Middle frontal gyrus (tissue), 1 donor: ENCODE measurements around the gene PPP2R5A.
"Not testable (repeated sequence)": the region's sequence is repeated elsewhere in the genome, so short reads cannot be mapped to it uniquely, and the experiment has no call there.

Source experiments
- DNase-seq: peaks from one replicate; pipeline ENCODE4 v3.0.0-alpha.2; 2015; ENCODE audit warnings: low spot score; ENCODE audit errors: extremely low spot score

The PPP2R5A gene

GRCh38 chr1:212355230-212355969 is 70.2 kb downstream of the PPP2R5A start:
- DNase-seq = no peak

DNA sequence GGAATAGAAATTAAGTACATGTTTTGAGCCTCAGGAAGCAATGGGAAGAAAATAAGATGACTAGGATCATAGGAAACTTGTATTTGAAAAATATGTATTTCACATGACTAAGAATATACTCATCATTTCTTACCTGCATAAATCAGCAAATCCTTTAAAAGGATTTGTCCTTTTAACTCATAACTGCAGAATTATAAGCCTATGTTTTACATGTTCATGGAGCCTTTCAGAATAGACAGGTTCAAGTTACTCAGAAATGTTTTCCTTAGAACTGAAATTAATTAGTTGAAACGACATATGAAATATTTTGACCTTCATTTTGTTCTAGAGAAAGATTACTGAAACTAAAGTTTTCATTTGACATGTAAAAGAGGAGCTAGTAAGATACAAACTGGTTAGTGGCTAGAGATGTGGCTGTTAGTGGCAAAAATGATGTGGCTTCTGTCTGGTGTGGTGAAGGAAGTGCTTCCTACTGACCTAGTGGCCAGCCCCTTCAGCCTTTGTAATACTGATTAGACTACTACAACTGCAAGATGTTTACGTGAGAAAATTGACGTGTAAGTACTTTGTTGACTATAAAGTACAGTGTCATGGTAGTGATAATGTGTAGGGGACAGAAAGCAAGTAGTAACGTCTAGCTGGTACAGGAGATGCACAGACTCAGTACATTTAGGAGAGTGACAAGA is 74.7 kb downstream of the PPP2R5A start:
- no peak for DNase-seq

DNA sequence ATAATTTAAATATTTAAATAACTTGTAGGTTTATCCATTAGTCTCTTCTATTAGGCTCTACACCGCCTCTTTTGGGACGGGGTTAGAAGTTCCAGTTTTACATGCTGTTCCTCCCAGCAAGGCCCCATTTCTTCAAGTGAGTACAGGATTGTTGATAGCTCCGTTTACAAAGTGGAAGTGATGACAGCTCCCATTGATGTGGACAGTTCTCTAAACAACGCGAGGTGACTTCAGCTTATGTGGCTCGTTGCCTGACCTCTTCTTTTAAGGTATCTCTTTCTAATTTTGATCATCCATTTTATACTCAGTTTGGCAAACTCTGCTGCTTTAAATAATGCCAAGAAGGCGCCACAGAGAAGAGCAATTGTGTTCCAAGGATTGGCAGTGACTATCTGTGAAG is 79.8 kb downstream of the PPP2R5A start:
- no peak for DNase-seq

GRCh38 chr1:212366901-212367300 is 81.7 kb downstream of the PPP2R5A start:
- DNase-seq = no peak

DNA sequence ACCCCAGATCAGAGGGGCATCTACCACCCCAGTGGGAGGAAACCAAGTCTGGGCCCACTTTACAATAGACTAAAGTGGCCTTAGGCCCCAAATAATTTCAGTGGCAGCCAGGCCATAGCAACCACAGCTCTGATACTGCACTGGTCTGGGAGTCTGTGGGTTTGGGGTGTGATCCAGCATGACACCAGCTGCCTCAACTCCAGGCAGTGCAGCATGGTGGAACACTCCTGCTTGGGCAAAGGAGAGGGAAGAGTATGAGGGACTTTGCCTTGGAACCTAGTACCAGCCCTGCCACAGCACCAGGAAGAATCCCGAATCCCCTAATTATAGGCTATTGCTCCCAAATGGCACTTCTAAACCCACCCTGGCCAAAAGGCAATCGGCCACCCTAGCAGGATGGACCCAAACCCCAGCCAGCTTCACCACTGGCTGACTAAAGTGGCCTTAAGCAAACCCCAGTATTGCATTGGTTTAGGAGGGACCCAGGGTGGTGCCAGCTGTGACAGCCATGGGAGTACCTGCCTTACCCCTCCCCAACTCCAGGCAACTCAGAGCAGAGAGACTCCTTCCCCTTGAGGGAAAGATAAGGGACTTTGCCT is 82.4 kb downstream of the PPP2R5A start:
- no peak for DNase-seq

GRCh38 chr1:212368073-212368484 is 82.9 kb downstream of the PPP2R5A start:
- peak; percentile 21 for DNase-seq

GRCh38 chr1:212375986-212376385 is 90.8 kb downstream of the PPP2R5A start:
- no peak for DNase-seq

GRCh38 chr1:212377644-212378043 is 92.4 kb downstream of the PPP2R5A start:
- DNase-seq = no peak

GRCh38 chr1:212379366-212379765 is 94.2 kb downstream of the PPP2R5A start:
- DNase-seq = no peak

DNA sequence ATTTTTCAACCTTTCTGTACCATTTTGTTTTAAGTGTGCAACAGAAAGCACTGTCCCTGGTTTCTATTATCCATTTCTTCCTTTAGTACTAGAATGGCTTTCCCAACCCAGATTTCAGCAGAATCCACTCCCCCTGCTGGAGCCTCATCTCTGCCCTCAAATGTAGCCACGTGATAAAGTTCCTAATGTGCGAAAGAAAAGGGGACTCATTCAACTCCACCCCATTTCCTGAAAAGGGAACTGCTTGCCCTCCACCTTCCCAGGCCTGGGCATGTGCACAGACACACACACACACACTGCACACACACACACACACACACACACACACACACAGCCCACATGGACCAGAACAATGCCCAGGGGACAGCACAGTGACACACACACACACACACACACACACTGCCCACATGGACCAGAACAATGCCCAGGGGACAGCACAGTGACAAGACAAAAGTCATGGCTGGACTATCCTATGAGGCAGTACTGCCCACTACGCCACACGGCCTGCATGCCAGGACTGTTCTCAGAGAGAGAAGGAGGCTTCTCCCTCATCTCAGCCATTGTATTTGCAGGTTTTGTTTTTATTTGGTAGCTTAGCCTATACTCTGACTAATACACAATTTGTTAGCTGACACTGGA is 96.3 kb downstream of the PPP2R5A start:
- no peak for DNase-seq

- no peak for DNase-seq
These were observed 100.8 kb downstream of the PPP2R5A start for GRCh38 chr1:212386029-212386428.

- DNase-seq = no peak
These were observed 103.9 kb downstream of the PPP2R5A start for GRCh38 chr1:212388985-212389716.

DNA sequence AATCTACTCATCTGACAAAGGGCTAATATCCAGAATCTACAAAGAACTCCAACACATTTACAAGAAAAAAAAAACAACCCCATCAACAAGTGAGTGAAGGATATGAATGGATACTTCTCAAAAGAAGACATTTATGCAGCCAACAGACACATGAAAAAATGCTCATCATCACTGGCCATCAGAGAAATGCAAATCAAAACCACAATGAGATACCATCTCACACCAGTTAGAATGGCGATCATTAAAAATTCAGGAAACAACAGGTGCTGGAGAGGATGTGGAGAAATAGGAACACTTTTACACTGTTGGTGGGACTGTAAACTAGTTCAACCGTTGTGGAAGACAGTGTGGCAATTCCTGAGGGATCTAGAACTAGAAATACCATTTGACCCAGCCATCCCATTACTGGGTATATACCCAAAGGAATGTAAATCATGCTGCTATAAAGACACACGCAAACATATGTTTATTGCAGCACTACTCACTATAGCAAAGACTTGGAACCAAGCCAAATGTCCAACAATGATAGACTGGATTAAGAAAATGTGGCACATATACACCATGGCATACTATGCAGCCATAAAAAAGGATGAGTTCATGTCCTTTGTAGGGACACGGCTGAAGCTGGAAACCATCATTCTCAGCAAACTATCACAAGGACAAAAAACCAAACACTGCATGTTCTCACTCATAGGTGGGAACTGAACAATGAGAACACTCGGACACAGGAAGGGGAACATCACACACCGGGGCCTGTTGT is 110.6 kb downstream of the PPP2R5A start:
- DNase-seq = not testable (repeated sequence)

- DNase-seq = no peak
These were observed 111.4 kb downstream of the PPP2R5A start for GRCh38 chr1:212396638-212397037.

- no peak for DNase-seq
These were observed 112.0 kb downstream of the PPP2R5A start for GRCh38 chr1:212397171-212397570.

DNA sequence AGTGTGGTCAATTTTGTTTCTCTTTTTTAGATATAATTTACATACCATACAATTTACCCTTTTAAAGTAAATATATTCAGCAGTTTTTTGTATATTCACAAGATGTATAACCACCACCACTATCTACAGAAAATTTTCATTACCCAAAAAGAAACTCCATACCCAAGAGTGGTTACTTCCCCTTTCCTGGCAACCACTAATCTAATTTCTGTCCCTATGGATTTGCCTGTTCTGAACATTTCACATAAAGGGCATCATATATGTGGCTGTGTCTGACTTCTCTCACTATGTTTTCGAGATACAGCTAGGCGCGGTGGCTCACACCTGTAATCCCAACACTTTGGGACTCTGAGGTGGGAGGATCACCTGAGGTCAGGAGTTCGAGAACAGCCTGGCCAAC is 115.8 kb downstream of the PPP2R5A start:
- no peak for DNase-seq

DNA sequence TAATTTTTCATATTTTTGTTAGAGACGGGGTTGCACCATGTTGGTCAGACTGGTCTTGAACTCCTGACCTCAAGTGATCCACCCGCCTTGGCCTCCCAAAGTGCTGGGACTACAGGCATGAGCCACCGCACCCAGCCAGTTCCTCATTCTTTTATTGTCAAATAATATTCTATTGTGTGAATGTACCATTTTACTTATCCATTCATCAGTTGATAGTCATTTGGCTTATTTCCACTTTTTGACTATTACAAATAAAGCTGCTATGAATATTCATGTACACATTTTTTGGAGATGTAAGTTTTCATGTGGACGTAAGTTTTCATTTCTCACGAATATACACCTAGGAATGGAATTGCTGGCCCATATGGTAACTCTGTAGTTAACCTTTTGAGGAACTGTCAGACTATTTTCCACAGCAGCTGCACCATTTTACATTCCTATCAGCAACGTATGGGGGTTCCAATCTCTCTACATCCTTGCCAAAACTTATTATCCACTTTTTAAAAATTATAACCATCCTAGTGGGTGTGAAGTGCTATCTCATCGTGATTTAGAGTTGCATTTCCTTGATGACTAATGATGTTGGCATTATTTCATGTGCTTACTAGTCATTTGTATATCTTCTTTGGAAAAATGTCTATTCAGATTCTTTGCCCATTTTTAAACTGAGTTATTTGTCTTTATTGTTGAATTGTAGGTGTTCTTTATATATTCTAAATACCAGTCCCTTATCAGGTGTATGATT is 116.8 kb downstream of the PPP2R5A start:
- DNase-seq = no peak

DNA sequence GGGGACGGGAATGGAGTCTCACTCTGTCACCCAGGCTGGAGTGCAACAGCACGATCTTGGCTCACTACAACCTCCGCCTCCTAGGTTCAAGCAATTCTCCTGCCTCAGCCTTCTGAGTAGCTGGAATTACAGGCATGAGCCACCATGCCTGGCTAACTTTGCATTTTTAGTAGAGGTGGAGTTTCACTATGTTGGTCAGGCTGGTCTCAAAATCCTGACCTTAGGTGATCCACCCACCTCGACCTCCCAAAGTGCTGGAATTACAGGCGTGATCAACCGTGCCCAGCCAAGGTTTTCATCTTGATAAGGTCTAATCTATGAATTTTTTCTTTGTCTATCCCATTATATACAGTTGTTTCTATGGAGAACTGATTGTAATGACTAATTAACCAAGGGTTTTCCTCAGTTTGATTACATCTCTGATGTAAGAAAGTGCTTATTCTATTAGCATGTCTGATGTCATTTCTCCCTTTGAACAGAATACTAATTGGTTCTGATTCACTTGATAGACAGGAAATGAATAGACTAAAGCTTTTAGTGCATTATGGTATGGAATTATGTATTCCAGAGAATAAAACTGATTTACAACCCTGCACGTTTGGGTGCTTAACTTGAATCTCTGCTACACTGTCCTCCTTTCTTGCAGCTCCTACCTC is 117.6 kb downstream of the PPP2R5A start:
- DNase-seq = no peak

GRCh38 chr1:212410231-212410820 is 125.1 kb downstream of the PPP2R5A start:
- DNase-seq = no peak
